Stimulated activated naive CD8-positive, alpha-beta T cell treated with anti-CD3 and anti-CD28 coated beads, Interleukin-15, Interleukin-2, amounts not matched to agents 100 ng/mL and 50 ng/mL, for 24 hours (primary cell): Measurements from ENCODE around the gene POLR3C.

ENCODE experiments used
- H3K27ac Mint-ChIP-seq: one replicate; pipeline ENCODE4 v1.8.0; 2021; ENCODE audit warnings: mild to moderate bottlenecking, mixed read lengths
- H3K27me3 Mint-ChIP-seq: one replicate; pipeline ENCODE4 v1.8.0; 2021; ENCODE audit warnings: mixed read lengths
- H3K36me3 Mint-ChIP-seq: one replicate; pipeline ENCODE4 v1.8.0; 2021; ENCODE audit warnings: low read depth, mixed read lengths
- H3K4me1 Mint-ChIP-seq: one replicate; pipeline ENCODE4 v1.8.0; 2021; ENCODE audit warnings: low read depth, mixed read lengths
- H3K4me3 Mint-ChIP-seq: one replicate; pipeline ENCODE4 v1.8.0; 2021; ENCODE audit warnings: mild to moderate bottlenecking, mixed read lengths
- H3K9me3 Mint-ChIP-seq: one replicate; pipeline ENCODE4 v1.8.0; 2021; ENCODE audit warnings: mixed read lengths

The POLR3C gene

GRCh38 chr1:145845514-145846161, 21.6 kb downstream of the POLR3C start, which contains the start of gene NUDT17:
Gene NUDT17, plus strand, starts transcription at chr1:145845630. Its CDS starts 11 bp downstream, at chr1:145845641.
- Mint-ChIP-seq H3K4me1 (peaks cover 6% of the 10 kb centered on the region), H3K27me3 (no peaks in the 10 kb centered on the region), H3K36me3 (peaks cover 25% of the 10 kb centered on the region), H3K4me3 (no peak within 1 kb of the TSS), H3K27ac (peak within 1 kb of the TSS; percentile 76), H3K9me3 (no peaks in the 10 kb centered on the region)

GRCh38 chr1:145846201-145846612, 22.2 kb downstream of the POLR3C start:
- H3K4me3 Mint-ChIP-seq, result no peak overlapping the region
- H3K36me3 Mint-ChIP-seq, result peaks cover 25% of the 10 kb centered on the region
- peak overlapping the region; percentile 76 for H3K27ac Mint-ChIP-seq
- no peaks in the 10 kb centered on the region for H3K27me3 Mint-ChIP-seq
- H3K9me3 Mint-ChIP-seq, result no peaks in the 10 kb centered on the region
- peaks cover 6% of the 10 kb centered on the region for H3K4me1 Mint-ChIP-seq

- H3K4me1 Mint-ChIP-seq, result peaks cover 6% of the 10 kb centered on the region
- no peaks in the 10 kb centered on the region for H3K9me3 Mint-ChIP-seq
- H3K4me3 Mint-ChIP-seq, result no peak overlapping the region
- no peaks in the 10 kb centered on the region for H3K27me3 Mint-ChIP-seq
- H3K27ac Mint-ChIP-seq, result no peak overlapping the region
- peaks cover 22% of the 10 kb centered on the region for H3K36me3 Mint-ChIP-seq
Measured at GRCh38 chr1:145847827-145848226, 23.8 kb downstream of the POLR3C start.

GRCh38 chr1:145849356-145850160, 25.6 kb downstream of the POLR3C start:
- H3K27ac Mint-ChIP-seq, result no peak overlapping the region
- peaks cover 25% of the 10 kb centered on the region for H3K36me3 Mint-ChIP-seq
- H3K4me3 Mint-ChIP-seq, result no peak overlapping the region
- H3K4me1 Mint-ChIP-seq, result peaks cover 6% of the 10 kb centered on the region
- no peaks in the 10 kb centered on the region for H3K9me3 Mint-ChIP-seq
- no peaks in the 10 kb centered on the region for H3K27me3 Mint-ChIP-seq

GRCh38 chr1:145855426-145855948, 31.5 kb downstream of the POLR3C start:
- peaks cover 34% of the 10 kb centered on the region for H3K36me3 Mint-ChIP-seq
- H3K27me3 Mint-ChIP-seq, result no peaks in the 10 kb centered on the region
- peaks cover 9% of the 10 kb centered on the region for H3K4me1 Mint-ChIP-seq
- H3K27ac Mint-ChIP-seq, result no peak overlapping the region
- no peak overlapping the region for H3K4me3 Mint-ChIP-seq
- H3K9me3 Mint-ChIP-seq, result no peaks in the 10 kb centered on the region

DNA sequence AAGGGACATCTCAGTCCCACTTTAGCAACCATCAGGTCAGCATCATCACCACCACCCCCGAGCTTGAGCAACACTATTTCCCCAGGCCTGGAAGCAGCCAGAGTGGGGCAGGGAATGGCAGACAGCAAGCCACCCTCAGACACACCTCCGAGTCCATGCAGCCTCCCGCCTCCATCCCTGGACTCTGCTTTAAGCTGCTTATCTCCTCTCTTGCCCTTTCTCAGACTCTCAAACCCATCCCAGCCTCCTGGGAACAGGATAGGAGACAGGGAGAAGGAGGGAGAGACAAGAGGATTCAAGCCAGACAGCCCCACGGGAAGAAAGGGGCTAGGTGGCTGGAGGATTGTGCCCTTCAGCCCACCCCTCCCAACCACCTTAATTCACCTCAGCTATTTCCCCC, 33.2 kb downstream of the POLR3C start:
- H3K36me3 Mint-ChIP-seq, result peaks cover 23% of the 10 kb centered on the region
- no peaks in the 10 kb centered on the region for H3K27me3 Mint-ChIP-seq
- H3K4me1 Mint-ChIP-seq, result peaks cover 9% of the 10 kb centered on the region
- H3K9me3 Mint-ChIP-seq, result no peaks in the 10 kb centered on the region
- H3K27ac Mint-ChIP-seq, result no peak overlapping the region
- no peak overlapping the region for H3K4me3 Mint-ChIP-seq

DNA sequence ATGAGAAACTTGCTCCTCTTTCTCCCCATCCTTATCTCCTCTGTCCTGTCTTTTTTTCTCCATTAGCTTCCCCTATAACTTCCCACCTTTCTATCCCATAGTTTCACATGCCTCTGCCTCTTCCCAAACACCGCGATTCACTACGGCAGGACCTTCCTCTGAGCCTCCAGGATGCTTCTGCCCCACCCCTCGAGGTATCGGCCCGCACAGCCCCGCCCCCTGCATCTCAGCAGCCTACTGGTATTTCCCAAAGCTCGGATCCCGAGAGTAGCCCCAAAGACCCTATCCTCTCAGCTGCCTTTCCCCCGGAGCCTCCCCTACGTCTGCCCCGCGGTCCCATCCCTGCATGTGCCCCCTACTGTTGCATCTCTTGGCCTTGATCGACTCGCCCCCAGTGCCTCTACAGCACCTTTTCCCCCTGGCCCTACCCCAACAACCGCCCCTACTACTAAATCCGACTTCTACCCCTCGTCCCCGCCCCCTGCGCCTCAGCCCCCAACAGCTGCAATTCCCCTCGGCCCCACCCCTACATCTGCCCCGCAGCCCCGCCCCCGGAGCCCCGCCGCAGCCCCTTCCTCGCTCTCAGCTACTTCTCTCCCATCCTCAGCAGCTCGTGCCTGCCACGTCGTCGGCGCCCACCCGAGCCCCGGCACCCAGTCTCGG, 34.4 kb downstream of the POLR3C start:
- H3K9me3 Mint-ChIP-seq, result no peaks in the 10 kb centered on the region
- H3K4me1 Mint-ChIP-seq, result peaks cover 9% of the 10 kb centered on the region
- peak overlapping the region; percentile 3 for H3K27ac Mint-ChIP-seq
- H3K4me3 Mint-ChIP-seq, result peak overlapping the region; percentile 97
- H3K36me3 Mint-ChIP-seq, result peaks cover 16% of the 10 kb centered on the region
- H3K27me3 Mint-ChIP-seq, result no peaks in the 10 kb centered on the region

- H3K27ac Mint-ChIP-seq, result peak within 1 kb of the TSS; percentile 85
- peaks cover 5% of the 10 kb centered on the region for H3K27me3 Mint-ChIP-seq
- peaks cover 9% of the 10 kb centered on the region for H3K4me1 Mint-ChIP-seq
- H3K36me3 Mint-ChIP-seq, result peaks cover 16% of the 10 kb centered on the region
- peak within 1 kb of the TSS; percentile 97 for H3K4me3 Mint-ChIP-seq
- no peaks in the 10 kb centered on the region for H3K9me3 Mint-ChIP-seq
Measured at GRCh38 chr1:145858901-145859490, 35.0 kb downstream of the POLR3C start, which contains the start of gene PIAS3. Gene PIAS3, minus strand, starts transcription at chr1:145859081. Its CDS starts 91 bp downstream, at chr1:145858990.

- H3K4me3 Mint-ChIP-seq, result peak overlapping the region; percentile 97
- peaks cover 9% of the 10 kb centered on the region for H3K4me1 Mint-ChIP-seq
- peak overlapping the region; percentile 85 for H3K27ac Mint-ChIP-seq
- peaks cover 7% of the 10 kb centered on the region for H3K27me3 Mint-ChIP-seq
- no peaks in the 10 kb centered on the region for H3K9me3 Mint-ChIP-seq
- peaks cover 14% of the 10 kb centered on the region for H3K36me3 Mint-ChIP-seq
Measured at GRCh38 chr1:145859491-145860023, 35.6 kb downstream of the POLR3C start.

- no peaks in the 10 kb centered on the region for H3K4me1 Mint-ChIP-seq
- no peak overlapping the region for H3K4me3 Mint-ChIP-seq
Measured at GRCh38 chr1:145863282-145864018, 39.5 kb downstream of the POLR3C start.

DNA sequence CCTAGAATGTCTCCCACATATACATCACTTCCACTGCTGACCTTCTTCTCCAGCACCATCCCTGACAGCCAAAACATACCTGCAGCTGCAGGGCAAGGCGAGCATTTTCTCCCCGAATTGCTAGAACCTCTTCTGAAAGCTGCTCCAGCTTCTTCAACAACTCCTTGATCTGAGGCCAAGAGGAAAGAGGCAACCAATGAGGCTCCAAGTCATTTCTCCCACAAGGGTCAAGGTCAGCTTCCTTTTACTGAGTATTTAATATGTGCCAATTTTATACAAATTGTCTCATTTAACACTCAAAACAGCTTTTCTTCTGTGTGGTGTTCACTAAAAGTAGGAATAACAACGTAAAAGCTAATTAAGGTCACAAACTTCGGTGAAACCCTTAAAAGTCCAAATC, 44.2 kb downstream of the POLR3C start:
- no peaks in the 10 kb centered on the region for H3K9me3 Mint-ChIP-seq
- H3K4me3 Mint-ChIP-seq, result no peak overlapping the region
- H3K27me3 Mint-ChIP-seq, result peaks cover 27% of the 10 kb centered on the region
- peaks cover 19% of the 10 kb centered on the region for H3K4me1 Mint-ChIP-seq
- H3K36me3 Mint-ChIP-seq, result no peaks in the 10 kb centered on the region
- H3K27ac Mint-ChIP-seq, result no peak overlapping the region

More at GRCh38 chr1:145863282-145864018, 39.5 kb downstream of the POLR3C start:
- Mint-ChIP-seq H3K27me3 (peaks cover 14% of the 10 kb centered on the region), H3K27ac (no peak overlapping the region), H3K9me3 (no peaks in the 10 kb centered on the region), H3K36me3 (no peaks in the 10 kb centered on the region)

DNA sequence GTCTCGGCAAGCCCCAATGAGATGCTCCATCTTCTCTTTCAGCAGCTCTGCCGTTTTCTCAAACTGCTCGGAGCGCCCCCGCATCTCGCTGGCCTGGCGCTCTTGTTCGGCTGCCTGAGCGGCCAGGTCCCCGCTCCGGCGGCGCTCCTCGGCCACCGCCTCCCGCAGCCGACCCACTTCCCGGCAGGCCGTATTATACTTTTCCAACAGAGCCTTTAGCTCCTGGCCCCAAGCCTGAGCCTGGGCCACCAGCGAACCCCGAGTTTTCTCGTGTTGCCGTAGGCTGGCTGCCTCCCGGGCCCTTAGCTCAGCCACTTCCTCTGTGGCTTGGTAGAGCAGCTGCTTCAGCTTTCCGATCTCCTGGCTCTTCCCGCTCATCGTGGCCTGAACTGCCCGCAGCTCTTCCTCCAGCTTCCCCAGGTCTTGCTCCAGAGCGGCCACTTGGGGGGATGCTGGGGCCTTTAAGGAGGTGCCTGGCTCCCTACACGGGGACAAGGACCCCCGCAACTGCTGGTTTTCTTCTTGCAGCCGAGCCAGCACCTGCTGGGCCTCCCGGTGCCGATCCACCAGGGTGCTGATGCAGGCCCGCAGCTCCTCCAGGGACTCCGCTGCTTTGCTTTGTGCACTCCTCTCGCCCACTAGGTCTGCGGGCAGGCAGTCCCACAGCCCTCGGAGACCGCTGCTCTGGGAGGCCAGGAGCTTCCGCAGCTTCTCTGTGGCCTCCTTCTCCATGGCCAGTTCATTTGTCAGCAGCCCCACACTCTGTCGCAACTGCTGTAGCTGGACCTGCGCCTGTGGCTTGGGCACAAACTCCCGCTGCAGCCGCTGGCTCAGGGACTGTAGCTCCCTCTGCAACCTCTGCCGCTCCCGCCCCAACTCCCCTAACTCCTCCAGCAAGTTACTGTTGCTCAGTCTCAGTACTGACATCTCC, 48.3 kb downstream of the POLR3C start:
- Mint-ChIP-seq H3K36me3 (no peaks in the 10 kb centered on the region), H3K27ac (peak overlapping the region; percentile 64), H3K4me1 (peaks cover 19% of the 10 kb centered on the region), H3K27me3 (peaks cover 21% of the 10 kb centered on the region), H3K4me3 (peak overlapping the region; percentile 67), H3K9me3 (no peaks in the 10 kb centered on the region)

DNA sequence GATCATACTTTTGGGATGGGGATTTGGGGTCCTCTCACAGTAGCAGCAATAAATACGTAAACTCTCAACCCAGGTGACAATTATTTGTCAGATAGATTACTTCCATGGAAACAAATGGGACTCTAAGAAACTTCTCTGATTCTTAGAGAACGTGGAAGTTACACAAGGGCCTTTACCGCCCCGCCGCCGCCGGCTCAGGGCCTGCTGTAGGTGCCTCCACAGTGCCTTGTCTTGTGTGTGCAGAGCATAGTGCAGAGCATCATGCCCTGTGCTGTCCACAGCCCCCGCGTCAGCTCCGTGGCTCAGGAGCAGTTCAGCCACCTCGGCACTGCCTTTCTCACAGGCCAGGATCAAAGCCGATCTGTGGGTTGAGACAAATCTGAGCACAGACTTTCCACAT, 50.6 kb downstream of the POLR3C start:
- H3K27me3 Mint-ChIP-seq, result peaks cover 24% of the 10 kb centered on the region
- H3K9me3 Mint-ChIP-seq, result no peaks in the 10 kb centered on the region
- H3K36me3 Mint-ChIP-seq, result no peaks in the 10 kb centered on the region
- no peak overlapping the region for H3K4me3 Mint-ChIP-seq
- H3K4me1 Mint-ChIP-seq, result peaks cover 19% of the 10 kb centered on the region
- H3K27ac Mint-ChIP-seq, result no peak overlapping the region
